HG02759 (cell line): ENCODE data around the gene LILRA2.
"Not testable (repeated sequence)": the region's sequence is repeated elsewhere in the genome, so short reads cannot be mapped to it uniquely, and the experiment has no call there.

Experiments
- ATAC-seq: cut with Tn5 transposase; IDR thresholded peaks from one replicate; pipeline ENCODE4 v1.9.1; 2021; ENCODE audit warnings: mild to moderate bottlenecking, moderate library complexity; ENCODE audit not compliant: unreplicated experiment

The LILRA2 gene

DNA sequence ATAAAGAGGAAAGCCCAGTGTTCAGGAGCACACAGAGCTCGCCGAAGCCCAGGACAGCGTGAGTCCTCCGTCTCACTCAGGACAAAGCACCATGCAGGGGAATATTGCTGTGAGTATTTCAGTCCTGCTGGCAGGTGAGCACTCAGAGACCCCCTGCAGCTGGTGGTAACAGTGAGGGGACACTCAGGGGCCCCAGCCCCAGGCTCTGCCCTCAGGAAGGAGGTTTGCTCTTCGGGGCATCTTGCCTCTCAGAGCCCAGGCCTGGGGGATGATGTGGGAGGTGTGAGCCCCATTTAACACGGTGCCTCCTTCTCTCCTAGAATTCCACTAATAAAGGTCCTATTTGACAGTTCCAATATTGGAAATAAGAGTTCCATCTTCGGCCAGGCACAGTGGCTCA is 34.6 kb downstream of the LILRA2 start:
- no peak for ATAC-seq

DNA sequence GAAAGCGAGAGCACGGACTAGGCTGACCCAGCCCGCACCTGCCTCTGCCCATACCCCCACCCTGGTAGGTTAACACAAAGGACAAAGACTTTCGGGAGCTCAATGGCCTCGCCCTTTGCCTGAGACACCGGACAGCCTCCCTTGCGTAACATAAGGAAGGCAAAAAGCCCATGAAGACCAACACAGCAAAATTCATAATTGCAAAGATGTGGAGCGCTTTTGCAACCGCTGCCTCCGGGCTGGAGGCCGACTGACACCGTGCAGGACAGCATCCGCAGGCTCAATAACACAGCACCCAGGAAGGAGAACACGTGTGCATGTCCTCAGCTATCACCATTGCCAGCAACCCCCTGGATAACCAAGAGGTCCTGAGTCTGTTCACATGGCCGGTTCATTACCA is 35.2 kb downstream of the LILRA2 start:
- ATAC-seq, result no peak

DNA sequence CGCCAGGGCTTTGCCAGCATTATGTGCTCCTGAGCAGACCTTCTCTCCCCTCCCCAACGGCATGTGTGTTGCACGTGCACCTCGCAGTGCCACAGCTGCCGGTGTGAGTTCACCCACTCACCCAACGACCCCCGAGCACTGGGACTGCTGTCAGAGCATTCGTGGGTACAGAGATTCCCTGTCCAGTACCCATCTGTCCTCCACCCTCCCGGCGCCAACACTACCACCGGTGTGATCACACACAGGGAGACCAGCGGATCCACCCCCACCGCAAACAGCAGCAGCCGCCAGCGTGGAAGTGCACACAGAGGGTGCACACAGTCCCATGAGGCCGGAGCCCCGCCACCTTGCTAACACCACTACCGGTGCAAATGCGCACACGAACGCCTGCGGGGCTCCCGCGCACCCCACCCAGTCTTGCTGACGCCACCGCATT is 35.8 kb downstream of the LILRA2 start:
- no peak for ATAC-seq

DNA sequence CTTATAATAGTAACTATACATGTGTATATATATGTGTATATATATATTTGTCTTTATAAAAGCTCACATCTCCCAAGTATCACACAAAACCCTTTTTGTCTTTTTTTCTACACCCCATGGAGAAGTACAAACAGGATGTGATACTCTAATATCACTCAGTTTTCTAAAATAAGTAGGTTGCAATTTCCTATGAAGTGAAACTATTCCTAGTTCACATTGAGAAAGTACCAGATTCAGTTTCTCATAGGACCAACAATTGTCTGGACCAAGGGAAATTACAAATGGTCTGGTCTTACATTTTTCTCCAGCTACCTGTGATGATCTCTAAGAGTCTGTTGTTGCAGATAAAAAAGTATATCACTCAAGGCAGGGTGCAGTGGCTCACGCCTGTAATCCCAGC is 38.8 kb downstream of the LILRA2 start:
- ATAC-seq, result no peak

DNA sequence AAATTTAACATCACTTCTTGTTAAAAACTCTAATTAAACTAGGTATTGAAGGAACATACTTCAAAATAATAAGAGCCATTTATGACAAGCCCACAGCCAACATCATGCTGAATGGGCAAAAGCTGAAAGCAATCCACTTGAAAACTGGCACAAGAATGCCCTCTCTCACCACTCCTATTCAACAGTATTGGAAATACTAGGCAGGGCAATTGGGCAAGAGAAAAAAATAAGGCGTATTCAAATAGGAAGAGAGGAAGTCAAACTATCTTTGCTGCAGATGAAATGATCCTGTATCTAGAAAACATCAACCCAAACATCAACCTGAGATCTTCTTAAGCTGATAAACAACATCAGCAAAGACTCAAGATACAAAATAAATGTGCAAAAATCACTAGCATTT is 41.1 kb downstream of the LILRA2 start:
- ATAC-seq, result no peak

DNA sequence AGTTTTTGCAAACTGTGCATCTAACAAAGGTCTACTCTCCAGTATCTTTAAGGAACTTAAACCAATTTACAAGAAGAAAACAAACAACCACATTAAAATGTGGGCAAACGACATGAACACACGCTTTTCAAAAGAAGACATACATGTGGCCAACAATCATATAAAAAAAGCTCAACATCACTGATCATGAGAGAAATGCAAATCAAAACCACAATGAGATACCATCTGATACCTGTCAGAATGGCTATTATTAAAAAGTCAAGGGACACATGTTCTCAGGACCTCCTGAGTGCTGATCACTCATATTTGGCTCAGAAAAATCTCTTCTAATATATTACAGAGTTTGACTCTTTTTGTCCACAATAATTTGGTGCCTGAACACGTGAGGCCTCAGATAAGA is 42.5 kb downstream of the LILRA2 start:
- peak; percentile 42 for ATAC-seq

DNA sequence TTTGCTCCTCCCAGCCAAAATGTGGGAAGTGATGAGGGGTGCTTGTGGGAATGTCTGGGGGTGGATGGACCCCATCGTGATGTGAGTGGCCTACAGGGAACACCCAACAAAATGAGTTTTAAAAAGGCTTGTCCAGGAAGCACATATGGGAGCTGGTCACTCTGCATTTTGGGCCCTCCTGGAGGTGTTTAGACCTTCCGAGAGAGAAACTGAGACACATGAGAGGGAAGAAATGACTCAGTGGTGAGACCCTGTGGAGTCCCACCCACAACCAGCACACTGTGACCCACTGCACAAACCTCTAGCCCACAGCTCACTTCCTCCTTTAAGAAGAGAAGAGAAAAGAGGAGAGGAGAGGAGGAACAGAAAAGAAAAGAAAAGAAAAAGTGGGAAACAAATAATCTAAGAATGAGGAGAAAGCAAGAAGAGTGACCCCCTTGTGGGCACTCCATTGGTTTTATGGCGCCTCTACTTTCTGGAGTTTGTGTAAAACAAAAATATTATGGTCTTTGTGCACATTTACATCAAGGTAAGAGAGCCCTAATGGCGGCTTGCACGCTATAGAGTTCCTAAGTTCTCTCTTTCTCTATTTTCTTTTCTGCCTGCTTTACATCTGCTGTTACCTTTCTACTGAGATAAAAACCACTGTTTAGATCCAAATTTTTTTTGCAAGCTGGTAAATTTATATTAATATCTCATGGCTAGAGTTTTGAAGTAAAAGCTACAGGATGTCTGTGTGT is 43.4 kb downstream of the LILRA2 start:
- ATAC-seq, result peak; percentile 87

DNA sequence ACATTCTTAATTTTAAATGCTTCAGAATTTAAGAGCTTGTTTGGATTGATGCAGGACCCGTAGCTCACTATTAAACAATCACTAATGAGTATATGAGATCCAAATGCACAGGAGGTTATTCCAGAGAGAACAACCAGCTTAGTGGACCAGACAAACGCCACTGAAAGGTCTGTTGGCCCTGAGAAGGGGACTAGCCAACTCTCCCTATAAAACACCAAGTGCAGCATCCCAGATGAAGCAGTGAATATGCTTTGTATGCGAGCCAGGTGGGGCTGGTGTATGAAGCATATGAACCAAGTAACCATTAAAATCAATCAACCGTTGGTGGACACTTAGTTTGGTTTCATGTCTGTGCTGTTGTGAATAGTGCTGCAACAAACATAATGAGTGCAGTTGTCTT is 46.9 kb downstream of the LILRA2 start:
- no peak for ATAC-seq

DNA sequence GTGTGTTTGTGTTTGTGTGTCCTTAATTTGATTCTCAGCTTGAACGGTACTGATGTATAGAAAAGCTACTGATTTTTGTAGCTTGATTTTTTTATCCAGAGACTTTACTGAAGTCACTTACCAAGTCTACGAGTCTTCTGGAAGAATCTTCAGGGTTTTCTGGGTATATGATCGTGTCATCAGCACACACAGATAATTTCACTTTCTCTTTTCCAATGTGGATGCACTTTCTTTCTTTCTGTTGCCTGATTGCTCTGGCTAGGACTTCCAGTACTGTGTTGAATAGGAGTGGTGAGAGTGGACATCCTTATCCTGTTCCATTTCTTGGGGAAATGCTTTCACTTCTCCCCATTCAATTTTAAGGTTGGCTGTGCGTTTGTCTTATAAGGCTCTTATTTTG is 48.8 kb downstream of the LILRA2 start:
- ATAC-seq, result no peak

DNA sequence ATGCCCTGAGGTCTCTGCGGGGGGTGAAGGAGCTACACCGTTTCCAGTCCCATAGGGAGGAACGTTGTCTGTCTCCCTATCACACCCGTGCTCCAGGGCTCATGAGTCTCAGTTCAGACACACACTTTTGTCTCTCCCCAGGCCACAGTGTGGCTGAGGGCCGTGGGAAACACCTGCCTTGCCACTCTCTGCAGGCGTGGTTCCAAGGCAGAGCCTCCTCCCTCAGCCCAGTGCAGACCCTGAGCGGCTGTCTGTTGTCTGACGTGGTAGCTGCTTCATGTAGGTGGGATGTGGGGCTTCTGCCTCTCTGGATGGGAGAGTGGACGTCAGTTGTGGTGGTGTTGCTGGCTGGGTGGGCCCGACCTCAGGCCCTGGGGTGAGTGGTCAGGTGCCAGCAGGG is 50.6 kb downstream of the LILRA2 start:
- not testable (repeated sequence) for ATAC-seq

DNA sequence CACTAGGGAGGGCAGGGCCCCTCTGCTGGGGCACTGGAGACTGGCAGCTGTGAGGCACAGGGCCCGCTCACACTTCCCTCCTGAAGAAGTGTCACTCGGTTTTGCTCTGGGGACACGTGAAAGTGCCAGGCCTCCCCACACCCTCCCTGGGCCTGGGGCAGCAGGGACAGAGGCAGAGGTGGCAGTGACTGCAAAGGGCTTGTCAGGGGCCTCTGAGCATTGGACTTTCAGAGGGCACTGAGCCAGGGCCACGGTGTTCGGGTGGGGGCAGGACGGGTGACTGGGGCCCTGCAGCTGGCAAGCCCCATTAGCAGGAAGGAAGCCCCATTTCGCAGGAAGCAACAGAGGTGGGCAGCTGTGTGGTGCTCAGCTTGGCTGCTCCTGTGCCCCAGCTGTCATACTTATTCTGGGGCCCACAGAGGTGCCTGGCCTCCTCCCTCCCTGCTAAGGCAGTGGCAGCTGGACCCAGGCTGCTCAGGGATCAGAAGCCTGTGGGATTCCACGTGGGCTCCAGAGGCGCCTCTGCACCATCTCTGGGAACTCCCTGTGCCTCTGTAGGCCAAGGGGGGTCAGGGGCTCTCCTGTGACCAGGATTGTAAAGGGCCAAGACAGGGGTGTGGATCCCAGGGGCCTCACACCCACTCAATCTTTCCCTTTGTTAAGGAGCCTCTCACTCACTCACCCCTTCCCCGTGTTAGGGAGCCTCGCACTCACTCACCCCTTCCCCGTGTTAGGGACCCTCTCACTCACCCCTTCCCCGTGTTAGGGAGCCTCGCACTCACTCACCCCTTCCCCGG is 51.5 kb downstream of the LILRA2 start:
- ATAC-seq, result not testable (repeated sequence)

DNA sequence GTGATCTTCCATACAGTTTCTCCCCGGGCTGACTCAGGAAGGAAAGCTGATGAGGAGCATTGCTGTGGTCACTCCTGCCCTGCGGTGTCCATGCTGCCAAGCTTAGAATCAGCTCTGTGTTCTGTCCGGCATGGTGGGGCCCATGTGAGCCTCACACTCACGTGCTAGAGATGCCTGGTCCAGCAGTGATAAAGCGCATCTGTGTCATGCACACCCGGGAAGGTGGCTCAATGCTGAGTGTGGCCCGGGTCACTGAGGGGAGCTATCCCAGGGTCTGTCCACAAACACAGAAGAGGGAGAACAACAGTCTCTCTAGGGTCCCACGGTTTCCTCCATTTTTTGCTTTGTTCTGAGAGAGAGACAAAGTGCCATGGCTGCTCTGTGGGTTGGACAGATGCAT is 53.2 kb downstream of the LILRA2 start:
- no peak for ATAC-seq

DNA sequence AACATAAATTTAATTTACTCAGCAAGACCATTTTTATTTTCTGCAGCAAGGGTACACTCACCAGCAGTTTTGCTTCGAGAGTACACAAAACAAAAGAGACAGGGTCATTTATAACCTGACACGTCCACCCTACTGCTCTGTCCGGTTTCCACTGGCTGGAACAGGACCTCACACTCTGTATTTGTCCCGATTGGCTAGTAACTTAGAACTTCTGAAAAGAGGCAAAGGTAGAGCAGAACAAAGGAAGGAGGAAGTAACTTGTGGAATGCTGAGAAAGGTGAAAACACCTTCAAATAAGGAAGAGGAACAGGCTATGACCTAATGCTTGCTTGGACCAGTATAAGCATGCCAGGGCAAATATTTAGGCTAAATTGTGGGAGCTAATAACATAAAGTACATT is 54.3 kb downstream of the LILRA2 start:
- ATAC-seq, result not testable (repeated sequence)

DNA sequence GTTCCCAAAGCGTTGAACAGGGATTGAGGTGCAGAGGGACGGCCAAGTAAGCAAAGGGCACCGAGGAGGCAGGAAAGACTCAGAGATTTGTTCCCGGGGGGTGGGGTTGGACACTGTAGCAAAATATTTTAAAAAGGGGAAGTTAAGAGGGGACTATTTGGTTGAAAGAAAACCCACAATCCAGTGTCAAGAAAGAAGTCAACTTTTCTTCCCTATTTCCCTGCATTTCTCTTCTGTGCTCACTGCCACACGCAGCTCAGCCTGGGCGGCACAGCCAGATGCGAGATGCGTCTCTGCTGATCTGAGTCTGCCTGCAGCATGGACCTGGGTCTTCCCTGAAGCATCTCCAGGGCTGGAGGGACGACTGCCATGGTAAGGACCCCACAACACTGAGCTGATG is 56.7 kb downstream of the LILRA2 start, which contains the start of gene LILRB1:
Gene LILRB1, plus strand, starts transcription at position 223 of the 400 bp plus-strand sequence. CDS start 590 bp downstream, outside the sequence.
- ATAC-seq, result not testable (repeated sequence)

DNA sequence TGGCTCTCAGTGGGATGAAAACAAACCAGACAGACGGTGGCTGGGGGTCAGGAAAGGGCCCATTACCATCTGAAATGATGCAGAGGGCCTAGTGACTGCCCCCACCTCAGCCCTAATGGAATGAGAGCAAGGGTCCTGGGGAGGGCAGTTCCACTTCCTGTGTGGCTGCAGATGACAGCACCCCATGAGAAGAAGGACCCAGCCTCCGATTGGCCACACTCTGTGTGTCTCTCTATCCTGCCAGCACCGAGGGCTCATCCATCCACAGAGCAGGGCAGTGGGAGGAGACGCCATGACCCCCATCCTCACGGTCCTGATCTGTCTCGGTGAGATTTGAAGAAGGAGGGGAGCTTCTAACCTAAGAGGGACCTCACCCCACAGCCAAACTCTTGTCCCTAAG is 57.2 kb downstream of the LILRA2 start:
- ATAC-seq, result no peak

DNA sequence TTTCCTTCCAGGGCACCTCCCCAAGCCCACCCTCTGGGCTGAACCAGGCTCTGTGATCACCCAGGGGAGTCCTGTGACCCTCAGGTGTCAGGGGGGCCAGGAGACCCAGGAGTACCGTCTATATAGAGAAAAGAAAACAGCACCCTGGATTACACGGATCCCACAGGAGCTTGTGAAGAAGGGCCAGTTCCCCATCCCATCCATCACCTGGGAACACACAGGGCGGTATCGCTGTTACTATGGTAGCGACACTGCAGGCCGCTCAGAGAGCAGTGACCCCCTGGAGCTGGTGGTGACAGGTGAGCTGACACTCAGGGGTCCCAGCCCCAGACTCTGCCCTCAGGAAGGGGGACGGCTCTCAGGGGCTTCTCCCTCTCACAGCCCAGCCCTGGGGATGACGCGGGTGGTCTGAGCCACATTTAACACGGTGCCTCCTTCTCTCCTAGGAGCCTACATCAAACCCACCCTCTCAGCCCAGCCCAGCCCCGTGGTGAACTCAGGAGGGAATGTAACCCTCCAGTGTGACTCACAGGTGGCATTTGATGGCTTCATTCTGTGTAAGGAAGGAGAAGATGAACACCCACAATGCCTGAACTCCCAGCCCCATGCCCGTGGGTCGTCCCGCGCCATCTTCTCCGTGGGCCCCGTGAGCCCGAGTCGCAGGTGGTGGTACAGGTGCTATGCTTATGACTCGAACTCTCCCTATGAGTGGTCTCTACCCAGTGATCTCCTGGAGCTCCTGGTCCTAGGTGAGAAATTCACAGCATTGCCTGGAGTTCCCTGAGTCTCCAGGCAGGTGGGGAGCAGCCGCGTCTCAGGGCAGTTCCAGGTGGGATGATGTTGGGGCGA is 58.1 kb downstream of the LILRA2 start:
- ATAC-seq, result not testable (repeated sequence)

DNA sequence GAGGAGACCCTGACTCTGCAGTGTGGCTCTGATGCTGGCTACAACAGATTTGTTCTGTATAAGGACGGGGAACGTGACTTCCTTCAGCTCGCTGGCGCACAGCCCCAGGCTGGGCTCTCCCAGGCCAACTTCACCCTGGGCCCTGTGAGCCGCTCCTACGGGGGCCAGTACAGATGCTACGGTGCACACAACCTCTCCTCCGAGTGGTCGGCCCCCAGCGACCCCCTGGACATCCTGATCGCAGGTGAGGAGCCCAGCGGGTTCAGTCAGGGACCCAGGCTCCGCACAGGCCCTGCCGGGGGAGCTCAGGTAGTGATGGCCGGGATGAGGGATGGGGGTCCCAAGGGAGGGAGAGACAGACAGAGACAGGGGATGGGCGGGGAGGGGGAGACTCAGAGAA is 58.9 kb downstream of the LILRA2 start:
- not testable (repeated sequence) for ATAC-seq

DNA sequence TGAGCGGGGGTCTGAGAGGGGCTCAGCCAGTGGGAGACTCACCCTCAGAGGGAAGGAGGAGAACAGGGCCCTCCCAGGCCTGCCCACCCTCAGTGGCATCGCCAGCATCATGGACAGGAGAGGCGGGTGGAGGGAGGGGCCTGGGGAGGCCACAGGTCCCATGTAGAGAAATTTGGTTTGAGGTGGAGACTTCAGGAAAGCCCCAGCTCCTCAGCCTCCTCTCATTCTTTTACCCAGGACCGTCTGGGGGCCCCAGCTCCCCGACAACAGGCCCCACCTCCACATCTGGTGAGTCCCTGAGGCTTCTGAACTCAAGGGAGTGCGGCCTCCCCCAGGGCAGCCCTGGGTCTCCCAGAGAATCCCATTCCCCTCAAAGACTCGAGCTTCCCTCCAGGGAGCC is 59.8 kb downstream of the LILRA2 start:
- no peak for ATAC-seq

DNA sequence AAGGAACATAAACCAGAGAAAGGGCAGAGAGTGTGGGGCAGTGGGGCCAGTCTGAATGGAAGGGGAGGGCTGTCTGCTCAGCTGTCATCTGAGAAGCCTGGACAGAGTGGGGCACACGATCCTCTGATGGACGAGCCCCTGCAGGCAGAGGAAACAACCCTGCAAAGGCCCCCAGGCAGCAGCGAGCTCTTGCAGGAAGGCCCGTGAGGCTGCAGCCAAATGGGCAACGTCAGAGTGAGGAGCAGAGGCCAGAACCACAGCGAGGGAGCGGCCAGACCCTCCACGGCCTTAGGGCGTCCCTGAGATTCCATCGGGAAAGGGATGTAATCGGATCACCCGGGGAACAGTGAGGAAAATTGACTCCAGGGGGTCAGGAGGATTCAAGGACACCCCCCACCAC is 62.5 kb downstream of the LILRA2 start:
- not testable (repeated sequence) for ATAC-seq

DNA sequence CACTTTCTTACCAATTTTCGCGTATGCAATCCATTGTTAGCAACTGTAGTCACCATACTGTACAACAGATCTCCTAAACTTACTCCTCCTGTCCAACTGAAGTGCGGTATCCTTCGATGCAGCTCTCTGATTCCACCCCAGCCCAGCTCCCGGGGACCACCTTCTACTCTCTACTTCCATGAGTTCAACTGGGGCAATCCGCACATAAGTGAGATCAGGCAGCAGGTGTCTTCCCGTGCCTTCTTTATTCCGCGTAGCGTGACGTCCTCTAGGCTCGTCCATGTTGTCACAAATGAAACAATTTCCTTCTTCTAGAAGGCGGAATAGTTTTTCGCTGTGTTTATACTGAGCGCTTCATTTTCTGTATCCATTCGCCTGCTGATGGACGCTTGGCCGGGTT is 65.1 kb downstream of the LILRA2 start:
- no peak for ATAC-seq
